ENCODE measurements around the gene GSDMA.

Gene GSDMA

GRCh38 chr17:39949028-39949427, 13.8 kb upstream of the GSDMA start:
- no peaks in the 10 kb centered on the region for H3K9me3 ChIP-seq (ENCODE audit: control insufficient read depth, insufficient read depth, low read length)
- H3F3A ChIP-seq (ENCODE audit: control insufficient read depth, insufficient read depth): peaks cover 4% of the 10 kb centered on the region; the same call in 1 of the 2 replicates
- peaks cover 23% of the 10 kb centered on the region for H3K4me1 ChIP-seq (ENCODE audit: control insufficient read depth, low read length)
- TF ChIP-seq, protein P1, sequence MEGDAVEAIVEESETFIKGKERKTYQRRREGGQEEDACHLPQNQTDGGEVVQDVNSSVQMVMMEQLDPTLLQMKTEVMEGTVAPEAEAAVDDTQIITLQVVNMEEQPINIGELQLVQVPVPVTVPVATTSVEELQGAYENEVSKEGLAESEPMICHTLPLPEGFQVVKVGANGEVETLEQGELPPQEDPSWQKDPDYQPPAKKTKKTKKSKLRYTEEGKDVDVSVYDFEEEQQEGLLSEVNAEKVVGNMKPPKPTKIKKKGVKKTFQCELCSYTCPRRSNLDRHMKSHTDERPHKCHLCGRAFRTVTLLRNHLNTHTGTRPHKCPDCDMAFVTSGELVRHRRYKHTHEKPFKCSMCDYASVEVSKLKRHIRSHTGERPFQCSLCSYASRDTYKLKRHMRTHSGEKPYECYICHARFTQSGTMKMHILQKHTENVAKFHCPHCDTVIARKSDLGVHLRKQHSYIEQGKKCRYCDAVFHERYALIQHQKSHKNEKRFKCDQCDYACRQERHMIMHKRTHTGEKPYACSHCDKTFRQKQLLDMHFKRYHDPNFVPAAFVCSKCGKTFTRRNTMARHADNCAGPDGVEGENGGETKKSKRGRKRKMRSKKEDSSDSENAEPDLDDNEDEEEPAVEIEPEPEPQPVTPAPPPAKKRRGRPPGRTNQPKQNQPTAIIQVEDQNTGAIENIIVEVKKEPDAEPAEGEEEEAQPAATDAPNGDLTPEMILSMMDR (IDR thresholded peaks at IDR 0.05; ENCODE audit: low read depth, low read length, poor library complexity, severe bottlenecking): no peak
- TF ChIP-seq EZH2phosphoT487 (IDR thresholded peaks at IDR 0.05; ENCODE audit: borderline replicate concordance, low read length): no peak
- H3K36me3 ChIP-seq (ENCODE audit: control insufficient read depth, low read length): no peaks in the 10 kb centered on the region
- peaks cover 5% of the 10 kb centered on the region for H3K27me3 ChIP-seq (ENCODE audit: control insufficient read depth, low read length)
- H3K9me2 ChIP-seq (replicated peaks; ENCODE audit: control insufficient read depth, low read length): no peaks in the 10 kb centered on the region
- H3K27ac ChIP-seq (ENCODE audit: low read depth, low read length): no peak overlapping the region
- no peaks in the 10 kb centered on the region for H3K79me2 ChIP-seq (ENCODE audit: control insufficient read depth, low read length)
- no peak overlapping the region for H3K4me3 ChIP-seq (ENCODE audit: low read length)
- no peak overlapping the region for H3K4me2 ChIP-seq (ENCODE audit: low read length)
- no peaks in the 10 kb centered on the region for H4K20me1 ChIP-seq (ENCODE audit: control insufficient read depth, insufficient read depth, low read depth, low read length)

- no peaks in the 10 kb centered on the region for H4K20me1 ChIP-seq (ENCODE audit: control insufficient read depth, insufficient read depth, low read depth, low read length)
- TF ChIP-seq, protein P1 (IDR thresholded peaks at IDR 0.05; ENCODE audit: low read depth, low read length, poor library complexity, severe bottlenecking): no peak
- TF ChIP-seq EZH2phosphoT487 (IDR thresholded peaks at IDR 0.05; ENCODE audit: borderline replicate concordance, low read length): no peak
- H3K4me2 ChIP-seq (ENCODE audit: low read length): no peak overlapping the region
- no peak overlapping the region for H3K27ac ChIP-seq (ENCODE audit: low read depth, low read length)
- no peaks in the 10 kb centered on the region for H3K9me2 ChIP-seq (replicated peaks; ENCODE audit: control insufficient read depth, low read length)
- peaks cover 23% of the 10 kb centered on the region for H3K4me1 ChIP-seq (ENCODE audit: control insufficient read depth, low read length)
- peaks cover 5% of the 10 kb centered on the region for H3K27me3 ChIP-seq (ENCODE audit: control insufficient read depth, low read length)
- no peaks in the 10 kb centered on the region for H3K9me3 ChIP-seq (ENCODE audit: control insufficient read depth, insufficient read depth, low read length)
- H3K79me2 ChIP-seq (ENCODE audit: control insufficient read depth, low read length): no peaks in the 10 kb centered on the region
- peaks cover 4% of the 10 kb centered on the region; the same call in 1 of the 2 replicates for H3F3A ChIP-seq (ENCODE audit: control insufficient read depth, insufficient read depth)
- H3K36me3 ChIP-seq (ENCODE audit: control insufficient read depth, low read length): no peaks in the 10 kb centered on the region
- no peak overlapping the region for H3K4me3 ChIP-seq (ENCODE audit: low read length)
Measured at GRCh38 chr17:39950871-39951348, 11.9 kb upstream of the GSDMA start.

- peaks cover 4% of the 10 kb centered on the region; the same call in 1 of the 2 replicates for H3F3A ChIP-seq (ENCODE audit: control insufficient read depth, insufficient read depth)
- TF ChIP-seq, protein P1 (IDR thresholded peaks at IDR 0.05; ENCODE audit: low read depth, low read length, poor library complexity, severe bottlenecking): no peak
- TF ChIP-seq EZH2phosphoT487 (IDR thresholded peaks at IDR 0.05; ENCODE audit: borderline replicate concordance, low read length): no peak
Measured at GRCh38 chr17:39951924-39952679, 10.7 kb upstream of the GSDMA start.

More at GRCh38 chr17:39951924-39952679, 10.7 kb upstream of the GSDMA start:
- peak overlapping the region; percentile 95 for H3K4me2 ChIP-seq (ENCODE audit: low read length)
- no peaks in the 10 kb centered on the region for H4K20me1 ChIP-seq (ENCODE audit: control insufficient read depth, insufficient read depth, low read depth, low read length)
- no peaks in the 10 kb centered on the region for H3K36me3 ChIP-seq (ENCODE audit: control insufficient read depth, low read length)
- H3K9me3 ChIP-seq (ENCODE audit: control insufficient read depth, insufficient read depth, low read length): no peaks in the 10 kb centered on the region
- H3K27ac ChIP-seq (ENCODE audit: low read depth, low read length): no peak overlapping the region
- H3K4me1 ChIP-seq (ENCODE audit: control insufficient read depth, low read length): peaks cover 23% of the 10 kb centered on the region
- H3K79me2 ChIP-seq (ENCODE audit: control insufficient read depth, low read length): no peaks in the 10 kb centered on the region
- peaks cover 5% of the 10 kb centered on the region for H3K27me3 ChIP-seq (ENCODE audit: control insufficient read depth, low read length)
- H3K4me3 ChIP-seq (ENCODE audit: low read length): peak overlapping the region; percentile 73
- no peaks in the 10 kb centered on the region for H3K9me2 ChIP-seq (replicated peaks; ENCODE audit: control insufficient read depth, low read length)
